NAMALWA (cell line): ENCODE measurements around the gene MYCL.
"Not testable (repeated sequence)": the region's sequence is repeated elsewhere in the genome, so short reads cannot be mapped to it uniquely, and the experiment has no call there.

ENCODE experiments used
- DNase-seq: peaks from one replicate; pipeline ENCODE4 v3.0.0-alpha.2; 2015; ENCODE audit warnings: low spot score

MYCL gene

GRCh38 chr1:39917825-39918224, 16.1 kb upstream of the MYCL start:
- DNase-seq = no peak

GRCh38 chr1:39915499-39916129, 13.9 kb upstream of the MYCL start:
- no peak for DNase-seq

GRCh38 chr1:39913136-39913535, 11.4 kb upstream of the MYCL start:
- not testable (repeated sequence) for DNase-seq

DNA sequence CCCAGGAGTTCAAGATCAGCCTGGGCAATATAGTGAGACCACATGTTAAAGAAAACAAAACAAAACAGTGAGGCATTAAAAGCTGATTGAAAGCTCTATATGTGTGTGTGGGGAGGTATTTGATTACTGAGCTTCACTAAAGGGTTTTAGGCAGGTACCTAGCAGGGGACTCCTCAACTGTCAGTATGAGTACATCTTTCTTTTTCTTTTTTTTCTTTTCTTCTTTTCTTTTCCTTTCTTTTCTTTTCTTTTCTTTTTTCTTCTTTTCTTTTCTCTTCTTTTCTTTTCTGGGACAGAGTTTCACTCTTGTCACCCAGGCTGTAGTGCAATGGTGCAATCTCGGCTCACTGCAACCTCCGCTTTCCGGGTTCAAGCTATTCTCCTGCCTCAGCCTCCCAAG, 8.5 kb upstream of the MYCL start:
- no peak for DNase-seq

GRCh38 chr1:39908534-39908933, 6.8 kb upstream of the MYCL start:
- DNase-seq = no peak

- DNase-seq = no peak
Measured at GRCh38 chr1:39907528-39908453, 6.1 kb upstream of the MYCL start.

DNA sequence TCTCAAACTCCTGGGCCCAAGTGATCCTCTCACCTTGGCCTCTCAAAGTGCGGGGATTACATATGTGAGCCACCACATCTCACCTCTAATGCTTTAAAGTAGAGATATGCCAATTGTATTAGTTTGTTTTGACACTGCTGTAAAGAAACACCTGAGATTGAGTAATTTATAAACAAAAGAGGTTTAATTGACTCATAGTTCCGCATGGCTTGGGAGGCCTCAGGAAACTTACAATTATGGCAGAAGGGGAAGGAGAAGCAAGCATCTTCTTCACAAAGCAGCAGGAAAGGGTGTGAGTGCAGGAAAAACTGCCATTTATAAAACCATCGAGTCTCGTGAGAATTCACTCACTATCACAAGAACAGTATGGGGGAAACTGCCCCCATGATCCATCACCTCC, 3.5 kb upstream of the MYCL start:
- DNase-seq = no peak

DNA sequence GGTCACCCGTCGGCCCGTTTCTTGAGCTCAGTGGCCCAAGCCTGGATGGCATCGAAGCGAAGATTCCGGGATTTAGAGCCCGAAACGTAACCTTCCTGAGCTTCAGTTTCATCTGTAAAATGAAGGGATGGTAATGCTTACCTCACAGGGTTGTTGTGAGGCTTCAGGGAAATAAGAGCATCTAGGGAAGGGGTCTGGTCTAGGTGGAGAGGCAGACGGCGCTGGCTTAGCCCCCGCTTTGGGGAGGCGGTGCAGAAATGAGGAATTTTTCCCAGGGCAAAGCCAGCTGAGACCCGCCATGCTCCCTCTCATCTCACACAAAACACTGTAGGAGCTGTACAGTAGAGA, 717 bp upstream of the MYCL start:
- no peak for DNase-seq

GRCh38 chr1:39901464-39901713, 328 bp downstream of the MYCL start:
- DNase-seq = no peak

DNA sequence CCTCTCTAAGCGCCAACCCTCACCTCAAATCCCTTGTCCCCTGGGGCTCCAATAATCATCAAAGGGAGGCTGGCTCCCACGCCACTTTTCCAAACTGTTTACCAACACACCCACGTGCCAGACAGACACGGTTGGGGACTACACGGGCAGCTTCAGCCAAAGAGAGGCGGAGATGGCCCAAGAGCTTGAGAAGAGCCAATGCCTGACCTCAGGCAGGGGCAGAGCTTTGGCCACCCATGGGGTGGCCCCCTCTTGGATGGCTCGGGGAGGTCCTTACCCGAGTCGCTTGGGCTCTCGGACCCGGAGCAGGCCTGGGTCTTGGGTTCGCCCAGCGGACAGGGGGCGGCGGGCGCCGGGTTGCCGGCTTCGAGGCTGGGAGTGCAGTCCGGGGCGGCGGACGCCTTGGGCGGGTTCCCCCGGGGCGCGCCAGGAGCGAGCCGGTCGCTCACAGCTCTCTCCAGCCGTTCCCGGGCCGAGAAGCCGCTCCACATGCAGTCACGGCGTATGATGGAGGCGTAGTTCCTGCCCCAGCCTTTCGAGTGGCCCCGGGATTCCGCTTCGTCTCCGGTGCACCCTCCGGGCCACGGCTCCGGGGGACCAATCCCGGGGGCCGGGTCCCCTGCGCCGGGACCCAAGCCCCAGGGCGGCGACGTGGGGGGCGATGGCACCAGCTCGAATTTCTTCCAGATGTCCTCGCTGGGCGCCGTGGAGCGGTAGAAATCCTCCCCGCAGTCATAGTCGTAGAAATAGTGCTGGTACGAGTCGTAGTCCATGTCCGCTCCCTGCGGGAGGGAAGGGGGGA, 854 bp downstream of the MYCL start:
- DNase-seq = no peak

DNA sequence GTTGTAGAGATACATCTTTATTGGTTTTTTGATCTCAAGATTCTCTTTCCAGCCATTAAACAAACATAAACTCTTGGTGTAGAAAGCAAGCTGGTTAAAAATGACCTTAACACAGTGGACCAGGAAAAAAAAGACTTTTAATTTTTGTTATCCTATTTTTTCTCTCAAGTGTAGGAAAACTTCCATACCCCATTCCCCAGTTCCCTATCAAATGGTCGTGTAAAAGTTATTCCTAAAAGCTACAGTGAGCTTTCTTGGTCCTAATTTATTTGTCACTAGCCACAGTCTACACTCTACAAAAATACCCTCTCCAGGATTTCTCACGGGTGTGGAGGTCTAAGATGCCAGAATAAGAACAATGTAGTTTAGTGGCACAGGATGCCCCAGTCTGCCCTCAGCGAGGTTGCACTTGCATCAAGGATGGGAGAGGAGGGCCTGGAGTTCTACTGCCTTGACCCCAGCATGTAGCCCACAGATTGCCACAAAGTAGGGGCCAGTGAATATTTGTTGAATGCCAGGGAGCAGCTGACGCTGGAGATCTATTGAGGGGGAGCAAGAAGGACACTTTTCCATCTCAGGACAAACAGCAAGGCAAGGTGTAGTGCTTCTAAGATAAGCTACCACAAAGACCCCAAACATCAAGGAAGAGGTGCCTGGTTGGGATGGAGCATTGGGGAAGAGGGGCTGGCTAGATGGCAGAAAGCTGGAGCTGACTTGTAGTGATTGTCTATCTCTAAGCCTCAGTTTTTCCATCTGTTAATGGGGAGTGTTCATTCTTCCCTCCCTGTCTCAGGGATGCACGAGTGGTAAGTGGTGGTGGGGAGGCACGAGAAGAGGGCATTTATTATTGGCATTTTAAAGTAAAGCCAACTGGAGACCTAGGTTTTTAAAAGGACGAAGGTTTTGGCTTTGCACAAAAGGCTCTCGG, 1.8 kb downstream of the MYCL start:
- DNase-seq = no peak

DNA sequence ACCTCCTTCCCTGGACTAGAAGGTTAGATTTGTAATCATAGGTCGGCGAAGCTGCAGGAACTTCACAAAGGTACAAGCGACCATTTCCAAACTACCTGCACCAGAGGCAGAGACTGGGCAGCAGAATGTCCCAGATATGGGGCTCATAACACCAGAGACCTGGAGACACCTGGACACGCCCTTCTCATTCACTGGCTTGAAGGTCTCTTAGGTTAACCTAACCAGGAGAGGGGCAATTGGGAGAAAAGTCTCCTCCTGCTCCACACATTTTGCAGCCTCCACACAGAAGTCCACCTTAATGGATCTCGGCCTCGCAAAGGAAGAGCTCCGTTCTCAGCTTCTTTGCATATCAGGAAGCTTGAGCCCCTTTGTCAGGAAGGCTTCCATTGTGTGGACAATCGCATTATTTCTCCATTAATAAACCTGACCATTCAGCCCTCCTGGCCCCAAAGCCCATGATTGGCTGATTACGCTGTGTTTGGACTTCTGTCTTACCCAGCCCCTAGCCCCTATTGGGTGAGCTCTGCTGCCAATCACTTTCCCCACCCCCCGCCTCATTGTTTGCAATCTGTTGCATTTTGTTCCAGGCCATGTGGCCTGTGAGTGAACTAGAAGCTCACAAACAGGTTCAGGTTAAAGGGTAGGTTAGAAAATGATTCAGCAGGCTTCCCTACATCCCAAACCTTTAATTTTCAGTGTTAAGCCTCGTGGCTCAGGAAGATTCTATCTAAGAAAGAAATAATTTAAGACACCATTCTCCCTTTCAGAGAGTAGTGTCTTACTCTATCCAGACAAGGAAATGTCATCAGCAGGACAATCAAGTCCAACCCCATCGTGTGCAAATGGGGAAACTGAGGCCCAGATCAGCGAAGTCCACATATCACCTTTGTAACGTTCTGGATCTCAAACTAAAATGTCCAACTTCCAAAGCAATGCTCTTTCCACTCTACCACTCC, 2.8 kb downstream of the MYCL start:
- DNase-seq = peak; percentile 64

DNA sequence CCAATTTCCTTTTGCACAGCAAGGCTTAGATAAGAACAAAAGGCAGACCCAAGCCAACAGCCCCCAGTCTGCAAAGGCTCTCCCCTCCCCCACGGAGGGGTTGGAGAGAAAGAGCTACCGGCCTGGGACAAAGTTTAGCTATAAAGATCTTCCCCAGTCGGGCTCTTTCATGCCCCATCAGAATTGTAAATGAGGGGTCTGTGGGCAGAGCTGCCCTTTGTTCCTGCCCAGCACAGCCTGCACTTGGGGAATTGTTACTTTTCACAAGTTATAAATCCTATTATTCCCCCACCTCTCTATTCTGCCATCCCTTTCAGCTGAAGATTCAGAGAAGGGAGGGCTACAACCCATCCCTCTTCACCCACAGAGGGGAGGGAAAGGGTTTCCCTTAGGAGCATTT, 3.5 kb downstream of the MYCL start:
- DNase-seq = no peak

- DNase-seq = no peak
Measured at GRCh38 chr1:39896909-39897685, 4.6 kb downstream of the MYCL start.

DNA sequence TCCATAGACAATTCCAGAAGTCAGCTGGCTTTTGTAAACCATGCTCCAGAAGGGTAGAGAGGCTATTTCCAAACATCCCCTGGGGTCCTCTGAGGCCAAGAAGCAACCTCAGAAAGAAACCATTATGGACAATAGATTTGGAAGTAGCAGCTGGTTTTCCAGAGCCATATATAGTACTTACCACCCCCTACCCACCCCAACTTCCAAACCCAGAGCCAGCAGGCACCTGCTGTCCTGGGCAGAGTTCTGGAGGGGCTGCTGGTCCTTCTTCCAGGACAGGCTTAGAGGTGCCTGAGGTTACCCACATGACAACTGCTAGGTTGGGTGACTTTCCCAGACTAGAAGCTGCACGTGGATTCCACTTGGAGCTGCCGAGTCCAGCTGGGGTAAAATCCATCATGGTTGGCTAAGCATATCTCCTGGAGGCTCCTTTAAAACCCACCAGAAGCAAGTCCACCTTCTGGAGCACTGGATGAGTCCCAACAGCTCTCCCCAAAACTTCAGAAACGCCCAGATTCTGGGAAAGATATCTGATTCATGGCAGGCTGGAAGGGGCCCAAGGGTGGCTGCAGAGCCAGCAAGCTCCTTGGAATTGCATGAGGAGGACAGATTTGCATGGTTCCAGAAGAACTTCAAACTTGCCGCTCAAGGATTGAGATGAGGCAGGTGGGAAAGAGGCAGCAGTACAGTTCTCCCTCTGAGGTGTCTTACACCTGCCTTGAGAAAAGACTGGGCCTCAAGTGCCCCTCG, 5.8 kb downstream of the MYCL start:
- DNase-seq = no peak

DNA sequence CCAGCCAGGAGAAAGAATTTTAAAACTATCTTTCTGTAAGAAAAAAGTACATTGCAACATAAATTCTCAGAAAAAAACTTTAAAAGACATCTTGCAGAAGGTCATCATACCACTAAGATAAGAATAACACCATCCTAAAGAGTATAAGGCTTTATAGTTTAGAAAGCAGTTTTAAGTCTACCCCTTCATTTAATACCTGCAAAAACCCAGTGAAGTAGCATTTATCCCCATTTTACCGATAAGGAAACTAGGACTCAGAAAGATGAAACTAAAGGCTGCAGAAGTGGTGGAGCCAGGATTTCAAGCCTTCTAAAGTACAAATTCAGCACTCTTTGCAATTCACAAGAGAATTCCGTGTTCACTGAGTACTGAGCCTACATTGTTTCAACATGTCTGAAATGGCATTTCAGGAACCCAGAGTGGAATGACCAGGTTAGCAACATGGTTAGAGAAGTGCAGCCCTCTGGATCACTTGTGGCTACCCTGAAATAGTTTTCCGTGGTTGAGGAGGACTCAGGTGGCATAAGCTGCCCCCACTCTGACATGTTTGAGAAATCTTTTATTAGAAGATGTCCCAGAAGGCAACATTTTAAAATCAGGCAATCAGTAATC, 6.7 kb downstream of the MYCL start:
- DNase-seq = no peak

DNA sequence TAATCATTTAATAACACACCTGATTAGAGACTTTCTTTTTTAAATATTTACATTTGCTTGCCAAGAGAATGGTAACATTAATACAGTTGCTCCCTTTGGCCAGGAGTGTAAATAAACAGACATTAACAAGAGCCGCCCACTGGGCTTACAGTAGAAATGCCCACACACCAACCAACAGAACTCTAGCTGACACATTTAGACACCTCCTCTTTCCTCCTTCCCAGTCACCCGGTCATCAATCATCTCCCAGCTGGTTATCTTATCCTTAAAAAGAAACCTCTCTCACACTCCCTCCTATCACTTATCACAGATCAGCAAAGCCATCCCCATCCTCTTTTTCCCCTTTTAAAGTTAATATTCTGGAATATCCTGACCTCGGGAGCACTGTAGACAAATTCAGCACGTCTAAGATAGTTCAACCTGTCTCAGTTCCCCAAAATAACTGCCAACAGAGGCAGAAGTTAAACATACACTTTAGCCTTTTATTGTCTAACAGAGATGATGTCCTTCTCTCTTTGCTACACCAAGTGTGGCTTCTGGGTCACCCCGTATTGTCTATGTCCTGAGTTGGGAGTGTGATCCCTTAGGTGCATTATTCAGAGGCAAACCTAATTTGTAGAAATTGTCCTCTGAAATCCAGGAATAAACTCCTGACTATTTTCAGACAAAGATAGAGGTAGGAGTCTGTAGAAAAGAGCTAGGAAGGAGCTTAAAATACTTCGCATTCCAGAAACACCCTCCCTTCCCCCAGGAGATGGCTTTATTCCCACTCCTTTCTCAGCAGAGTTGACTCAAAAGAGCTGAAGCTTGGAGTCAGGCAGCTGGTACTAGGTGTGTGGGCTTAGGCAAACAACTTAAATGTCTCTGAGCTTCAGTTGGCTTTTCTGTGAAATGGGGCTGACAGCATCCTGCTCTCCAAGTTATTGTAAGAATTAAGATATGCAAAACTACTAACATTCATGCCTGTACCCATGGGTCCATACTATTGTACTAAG, 8.8 kb downstream of the MYCL start:
- no peak for DNase-seq

DNA sequence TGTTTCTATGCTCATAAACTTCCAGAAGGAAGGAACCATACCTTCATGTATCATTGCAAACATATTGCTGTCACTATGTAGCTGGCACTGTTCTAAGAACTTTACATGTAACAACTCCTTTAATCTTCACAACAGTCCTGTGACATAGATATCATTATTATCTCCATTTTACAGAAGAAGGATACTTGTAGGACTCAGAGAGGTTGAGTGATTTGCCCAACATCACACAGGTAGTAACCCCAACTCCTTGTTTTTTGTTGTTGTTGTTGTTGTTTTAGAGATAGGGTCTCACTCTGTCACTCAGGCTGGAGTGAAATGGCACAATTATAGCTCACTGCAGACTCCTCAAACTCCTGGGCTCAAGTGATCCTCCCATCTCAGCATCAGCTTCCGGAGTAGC, 10.8 kb downstream of the MYCL start:
- DNase-seq = no peak
